Measurements from ENCODE around the gene SHANK1.

SHANK1 gene

DNA sequence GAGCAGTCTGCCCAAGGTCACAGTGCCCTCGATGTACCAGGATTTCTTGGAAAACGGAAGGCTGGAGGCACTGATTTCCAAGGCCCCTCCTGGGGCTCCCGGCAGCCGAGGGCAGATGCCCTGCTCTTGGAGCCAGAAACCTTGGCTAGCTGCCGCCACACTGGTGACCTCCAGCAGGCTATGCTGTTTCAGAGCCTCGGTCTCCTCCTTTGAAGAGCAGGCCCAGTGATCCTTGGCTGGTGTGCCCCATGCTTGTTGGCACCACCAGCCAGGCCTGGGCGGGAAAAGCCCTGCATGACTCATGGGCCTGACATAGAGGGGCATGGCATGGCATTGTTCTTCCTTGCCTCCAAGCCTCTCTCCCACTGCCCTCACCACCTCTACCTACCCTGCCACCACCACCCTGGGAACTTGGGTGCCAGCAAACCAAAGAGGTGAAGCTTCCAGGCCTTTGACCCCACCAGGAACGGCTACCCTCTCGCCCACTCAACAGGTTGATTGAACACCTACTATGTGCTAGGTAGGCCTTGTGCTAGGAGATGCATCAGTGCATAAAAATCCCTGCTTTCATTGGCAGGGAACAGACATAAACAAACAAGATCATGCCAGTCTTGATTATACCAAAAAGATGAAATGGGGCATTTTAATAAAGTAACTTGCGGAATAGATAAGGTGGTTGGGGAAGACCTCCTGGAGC, 2.0 kb upstream of the SHANK1 start:
- TF ChIP-seq CTCF (conservative IDR thresholded peaks at IDR 0.05; ENCODE audit: low read depth, low read length), result no peak
- H3K4me3 ChIP-seq (ENCODE audit: low read depth, low read length), result no peak overlapping the region
- no peak for DNase-seq (ENCODE audit: low read depth)

GRCh38 chr19:50720921-50721381, 1.3 kb upstream of the SHANK1 start:
- no peak overlapping the region for H3K4me3 ChIP-seq (ENCODE audit: low read depth, low read length)
- no peak for DNase-seq (ENCODE audit: low read depth)
- TF ChIP-seq CTCF (conservative IDR thresholded peaks at IDR 0.05; ENCODE audit: low read depth, low read length), result peak; percentile 6

- no peak for DNase-seq (ENCODE audit: low read depth)
- no peak for TF ChIP-seq CTCF (conservative IDR thresholded peaks at IDR 0.05; ENCODE audit: low read depth, low read length)
- no peak overlapping the region for H3K4me3 ChIP-seq (ENCODE audit: low read depth, low read length)
These were observed 749 bp upstream of the SHANK1 start for GRCh38 chr19:50720181-50720920.

DNA sequence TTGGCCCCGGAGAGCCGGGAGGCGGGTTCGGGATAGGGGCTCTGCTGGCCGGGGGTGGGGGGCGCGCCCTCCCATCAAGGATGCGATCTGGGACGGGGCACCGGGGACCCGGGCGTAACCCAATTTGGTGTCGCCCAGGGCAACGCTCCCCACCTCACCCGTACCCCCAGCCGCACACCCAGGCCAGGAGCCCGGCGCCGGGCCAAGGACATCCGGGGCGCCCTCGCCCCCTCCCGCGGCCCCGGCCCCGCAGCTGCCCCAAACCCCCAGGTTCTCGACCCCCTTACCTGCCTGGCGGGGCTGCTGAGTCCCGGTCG, 525 bp downstream of the SHANK1 start:
- DNase-seq (ENCODE audit: low read depth), result no peak
- TF ChIP-seq CTCF (conservative IDR thresholded peaks at IDR 0.05; ENCODE audit: low read depth, low read length), result no peak
- H3K4me3 ChIP-seq (ENCODE audit: low read depth, low read length), result peak overlapping the region; percentile 14

- no peak for TF ChIP-seq CTCF (conservative IDR thresholded peaks at IDR 0.05; ENCODE audit: low read depth, low read length)
- DNase-seq (ENCODE audit: low read depth), result no peak
- H3K4me3 ChIP-seq (ENCODE audit: low read depth, low read length), result no peak overlapping the region
These were observed 1.1 kb downstream of the SHANK1 start for GRCh38 chr19:50718255-50719118.

DNA sequence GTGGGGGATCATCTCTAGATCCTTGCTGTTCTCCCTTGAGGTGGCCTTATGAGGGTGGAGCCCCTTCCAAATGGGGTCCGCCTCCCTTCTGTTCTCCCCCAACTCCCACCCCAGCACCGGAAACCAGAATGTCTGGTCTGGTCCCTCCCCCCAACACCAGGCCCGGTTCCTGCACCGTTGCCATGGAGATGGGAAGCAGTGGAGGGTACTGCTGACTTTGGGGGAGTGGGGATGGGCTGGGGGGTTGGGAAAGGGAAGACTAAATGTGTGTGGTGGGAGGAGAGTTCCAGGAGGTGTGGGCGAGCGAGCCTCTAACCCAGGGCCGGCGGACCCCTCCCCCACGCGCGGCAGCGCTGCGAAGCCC, 1.7 kb downstream of the SHANK1 start:
- no peak for DNase-seq (ENCODE audit: low read depth)
- TF ChIP-seq CTCF (conservative IDR thresholded peaks at IDR 0.05; ENCODE audit: low read depth, low read length), result no peak
- no peak overlapping the region for H3K4me3 ChIP-seq (ENCODE audit: low read depth, low read length)

Data from choroid plexus epithelial cell (primary cell).